Loucy (cell line): ENCODE data around the gene PGS1.

ENCODE experiments used
- H2AFZ ChIP-seq: fragments of 200-600 bp; sonication (generic); 2 replicates; pipeline ENCODE4 v1.6.0; 2016; ENCODE audit warnings: antibody characterized with exemption, mild to moderate bottlenecking, low read length, moderate library complexity
- H3F3A ChIP-seq: fragments of 200-600 bp; 2 replicates; pipeline ENCODE4 v1.6.0; 2016; ENCODE audit warnings: antibody characterized with exemption, low read depth, mild to moderate bottlenecking
- H3K27me3 ChIP-seq: fragments of 200-600 bp; sonication (generic); 2 replicates; pipeline ENCODE4 v1.6.1; 2014; ENCODE audit warnings: low read length, mild to moderate bottlenecking; ENCODE audit not compliant: insufficient read depth, poor library complexity, severe bottlenecking
- H3K36me3 ChIP-seq: fragments of 200-600 bp; sonication (generic); 2 replicates; pipeline ENCODE4 v1.6.1; 2016; ENCODE audit warnings: low read length; ENCODE audit not compliant: insufficient read depth
- H3K4me1 ChIP-seq: fragments of 200-600 bp; sonication (generic); 2 replicates; pipeline ENCODE4 v1.5.1; 2014; ENCODE audit warnings: low read length, mild to moderate bottlenecking; ENCODE audit not compliant: insufficient read depth, poor library complexity, severe bottlenecking
- H3K4me2 ChIP-seq: fragments of 200-600 bp; sonication (generic); 2 replicates; pipeline ENCODE4 v1.6.0; 2014; ENCODE audit warnings: antibody characterized with exemption, low read length, low read depth, mild to moderate bottlenecking; ENCODE audit not compliant: poor library complexity, severe bottlenecking
- H3K4me3 ChIP-seq: fragments of 200-600 bp; sonication (generic); 2 replicates; pipeline ENCODE4 v1.5.1; 2014; ENCODE audit warnings: low read length, mild to moderate bottlenecking, mixed read lengths; ENCODE audit not compliant: poor library complexity, severe bottlenecking
- H3K79me2 ChIP-seq: fragments of 200-600 bp; sonication (generic); 2 replicates; pipeline ENCODE4 v1.6.1; 2014; ENCODE audit warnings: low read length; ENCODE audit not compliant: insufficient read depth
- H3K9ac ChIP-seq: fragments of 200-600 bp; sonication (generic); 2 replicates; pipeline ENCODE4 v1.6.0; 2014; ENCODE audit warnings: mild to moderate bottlenecking, low read depth, low read length, moderate library complexity; ENCODE audit not compliant: poor library complexity, severe bottlenecking
- H3K9me2 ChIP-seq: fragments of 200-600 bp; sonication (generic); replicated peaks from 2 replicates; pipeline ENCODE4 v1.6.1; 2016; ENCODE audit warnings: low read depth, low read length, mixed read lengths
- H3K9me3 ChIP-seq: fragments of 200-600 bp; sonication (generic); 2 replicates; pipeline ENCODE4 v1.6.1; 2014; ENCODE audit warnings: mild to moderate bottlenecking, antibody characterized with exemption, low read length, low read depth; ENCODE audit not compliant: insufficient read depth
- H4K20me1 ChIP-seq: fragments of 200-600 bp; sonication (generic); 2 replicates; pipeline ENCODE4 v1.6.0; 2014; ENCODE audit warnings: antibody characterized with exemption, low read length, mild to moderate bottlenecking; ENCODE audit not compliant: insufficient read depth, poor library complexity, severe bottlenecking
- EZH2phosphoT487 ChIP-seq: fragments of 200-600 bp; IDR thresholded peaks from 2 replicates; pipeline ENCODE4 v1.6.1; 2018; ENCODE audit warnings: antibody characterized with exemption, mild to moderate bottlenecking, moderate library complexity, borderline replicate concordance
- TF ChIP-seq, protein P1 (sequence below): fragments of 200-600 bp; sonication (generic); conservative IDR thresholded peaks from 2 replicates; pipeline ENCODE4 v1.5.1; 2014; ENCODE audit warnings: mild to moderate bottlenecking, antibody characterized with exemption, low read length

The PGS1 gene

DNA sequence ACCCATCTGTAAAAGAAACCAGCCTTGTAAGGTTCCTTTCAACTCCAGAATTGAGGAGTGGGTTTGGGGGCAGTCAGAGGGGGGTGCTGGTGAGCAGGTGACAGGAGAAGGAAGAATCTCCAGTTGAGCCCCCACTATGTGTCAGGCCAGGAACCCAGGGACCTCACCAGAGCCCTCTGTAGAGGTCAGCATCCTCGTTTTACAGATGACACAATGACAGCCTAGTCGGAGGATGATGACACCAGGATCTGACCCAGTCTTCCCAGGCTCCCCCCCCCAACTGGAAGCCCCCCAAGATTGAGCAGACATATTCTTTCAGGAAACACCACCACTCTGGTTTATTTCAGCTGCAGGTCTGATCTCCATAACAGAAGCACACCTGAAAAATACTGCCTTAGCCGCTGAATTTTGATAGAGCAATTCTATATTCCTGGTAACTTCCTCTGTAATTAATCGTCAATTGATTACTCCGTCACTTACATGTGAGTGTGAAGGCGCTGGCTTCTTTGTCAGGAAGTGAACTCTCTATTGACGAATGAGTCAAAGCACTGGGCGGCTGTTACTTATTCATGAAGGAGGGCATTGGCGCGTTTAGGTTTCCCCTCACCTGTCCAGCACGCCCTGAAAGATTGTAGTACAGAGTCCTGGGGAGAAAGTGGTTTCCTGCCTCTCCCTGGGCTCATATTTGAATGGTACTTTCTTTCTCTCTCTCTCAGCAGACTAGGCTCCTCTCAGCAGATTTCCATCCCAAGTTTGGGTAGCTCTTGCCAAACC, 39.8 kb upstream of the PGS1 start:
- Histone ChIP-seq H3K9me2 (no peaks in the 10 kb centered on the region), H3K4me3 (no peak overlapping the region), H3K9ac (no peak overlapping the region), H4K20me1 (no peaks in the 10 kb centered on the region), H3K4me2 (no peak overlapping the region), H3K4me1 (peaks cover 10% of the 10 kb centered on the region), H3K36me3 (no peaks in the 10 kb centered on the region), H3K27me3 (no peaks in the 10 kb centered on the region), H3F3A (no peaks in the 10 kb centered on the region), H3K9me3 (no peaks in the 10 kb centered on the region), H3K79me2 (no peaks in the 10 kb centered on the region), H2AFZ (no peak overlapping the region)
- TF ChIP-seq EZH2phosphoT487, result no peak
- TF ChIP-seq, protein P1, sequence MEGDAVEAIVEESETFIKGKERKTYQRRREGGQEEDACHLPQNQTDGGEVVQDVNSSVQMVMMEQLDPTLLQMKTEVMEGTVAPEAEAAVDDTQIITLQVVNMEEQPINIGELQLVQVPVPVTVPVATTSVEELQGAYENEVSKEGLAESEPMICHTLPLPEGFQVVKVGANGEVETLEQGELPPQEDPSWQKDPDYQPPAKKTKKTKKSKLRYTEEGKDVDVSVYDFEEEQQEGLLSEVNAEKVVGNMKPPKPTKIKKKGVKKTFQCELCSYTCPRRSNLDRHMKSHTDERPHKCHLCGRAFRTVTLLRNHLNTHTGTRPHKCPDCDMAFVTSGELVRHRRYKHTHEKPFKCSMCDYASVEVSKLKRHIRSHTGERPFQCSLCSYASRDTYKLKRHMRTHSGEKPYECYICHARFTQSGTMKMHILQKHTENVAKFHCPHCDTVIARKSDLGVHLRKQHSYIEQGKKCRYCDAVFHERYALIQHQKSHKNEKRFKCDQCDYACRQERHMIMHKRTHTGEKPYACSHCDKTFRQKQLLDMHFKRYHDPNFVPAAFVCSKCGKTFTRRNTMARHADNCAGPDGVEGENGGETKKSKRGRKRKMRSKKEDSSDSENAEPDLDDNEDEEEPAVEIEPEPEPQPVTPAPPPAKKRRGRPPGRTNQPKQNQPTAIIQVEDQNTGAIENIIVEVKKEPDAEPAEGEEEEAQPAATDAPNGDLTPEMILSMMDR, result no peak

DNA sequence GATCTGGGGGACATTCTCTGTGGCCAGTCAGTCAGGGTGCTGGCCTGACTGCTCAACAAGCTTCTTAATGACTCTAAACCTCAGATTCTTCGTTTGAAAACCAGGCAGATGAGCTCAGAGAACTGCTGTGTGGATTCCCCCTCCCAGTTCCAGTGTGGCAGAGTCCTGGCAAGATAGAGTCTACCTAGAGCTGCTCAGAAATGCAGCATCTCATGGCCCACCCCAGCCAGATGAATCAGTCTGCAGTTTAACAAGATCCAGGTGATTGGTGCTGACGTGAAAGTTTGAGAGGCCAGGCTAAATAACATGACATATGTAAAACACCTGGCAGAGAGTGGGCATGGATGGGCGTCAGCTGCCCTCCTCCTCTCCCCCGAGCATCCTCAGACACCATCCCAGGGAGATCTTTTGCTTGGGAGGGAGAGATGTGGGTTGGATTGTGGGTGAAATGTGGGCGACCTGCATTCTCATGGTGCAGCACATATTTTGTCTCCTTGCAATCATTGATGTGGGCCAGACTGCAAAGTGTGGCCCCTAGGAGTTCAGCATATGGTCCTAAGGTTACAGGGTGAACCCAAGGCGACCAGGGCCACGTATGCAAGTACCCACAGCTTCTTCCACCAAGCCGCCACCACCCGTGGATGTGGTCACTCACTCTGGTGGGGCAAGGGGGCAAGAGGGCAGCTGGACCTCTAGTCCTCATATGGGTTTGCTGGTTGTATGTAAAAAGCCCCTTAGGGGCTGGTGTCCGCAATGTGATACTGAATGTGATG, 38.1 kb upstream of the PGS1 start:
- no peak overlapping the region for H3K9ac ChIP-seq
- TF ChIP-seq, protein P1, result no peak
- no peak overlapping the region for H3K4me2 ChIP-seq
- peaks cover 22% of the 10 kb centered on the region for H3K4me1 ChIP-seq
- no peaks in the 10 kb centered on the region for H3K9me2 ChIP-seq
- H3K36me3 ChIP-seq, result no peaks in the 10 kb centered on the region
- H3K4me3 ChIP-seq, result no peak overlapping the region
- H3K27me3 ChIP-seq, result no peaks in the 10 kb centered on the region
- no peaks in the 10 kb centered on the region for H3K9me3 ChIP-seq
- no peaks in the 10 kb centered on the region for H4K20me1 ChIP-seq
- no peaks in the 10 kb centered on the region for H3F3A ChIP-seq
- H2AFZ ChIP-seq, result no peak overlapping the region
- no peaks in the 10 kb centered on the region for H3K79me2 ChIP-seq

- Histone ChIP-seq H3F3A (no peaks in the 10 kb centered on the region), H3K36me3 (no peaks in the 10 kb centered on the region), H3K4me2 (no peak overlapping the region), H3K9me2 (no peaks in the 10 kb centered on the region), H3K9me3 (no peaks in the 10 kb centered on the region), H4K20me1 (no peaks in the 10 kb centered on the region), H2AFZ (no peak overlapping the region), H3K4me1 (peaks cover 22% of the 10 kb centered on the region), H3K9ac (no peak overlapping the region), H3K4me3 (no peak overlapping the region), H3K27me3 (no peaks in the 10 kb centered on the region), H3K79me2 (no peaks in the 10 kb centered on the region)
- TF ChIP-seq, protein P1, result no peak
- no peak for TF ChIP-seq EZH2phosphoT487
These were observed 36.6 kb upstream of the PGS1 start for GRCh38 chr17:78341559-78342448.
